ENCODE results near the gene GTSE1. TPM values are rescaled to one million over a fixed set of nuclear protein-coding genes. Genes with fewer than 3 reads are reported as not detected.
A peak's percentile ranks its signal among the peaks of the same experiment; 100 is the strongest.

GTSE1 gene
- total and polyA plus RNA-seq, 2 of the 13 experiments (the other 11 are each of a cell fraction or from before 2014, with no cell fraction given) = 10.7 to 13.5 TPM

GRCh38 chr22:46250035-46250782 is 46.5 kb upstream of the GTSE1 start, which contains the start of gene CDPF1 (continued):
- TF ChIP-seq ZMYM2 (CRISPR knock-in tag; IDR thresholded peaks at IDR 0.05) (no peak; the same call in 1 of the 2 replicates), ZBTB3 (CRISPR knock-in tag; IDR thresholded peaks at IDR 0.05; ENCODE audit: borderline replicate concordance, low read depth) (no peak), RCOR2 (CRISPR knock-in tag; IDR thresholded peaks at IDR 0.05) (no peak), ZBTB42 (CRISPR knock-in tag; IDR thresholded peaks at IDR 0.05) (no peak; the same call in 1 of the 2 replicates), ZNF333 (CRISPR knock-in tag; IDR thresholded peaks at IDR 0.05; ENCODE audit: borderline replicate concordance) (peak; percentile 55; the same call in 1 of the 2 replicates), RXRB (CRISPR knock-in tag; IDR thresholded peaks at IDR 0.05; ENCODE audit: borderline replicate concordance) (peak; percentile 44; the same call in 1 of the 2 replicates), SMYD3 (CRISPR knock-in tag; IDR thresholded peaks at IDR 0.05) (no peak; the same call in 1 of the 2 replicates), THYN1 (CRISPR knock-in tag; IDR thresholded peaks at IDR 0.05; ENCODE audit: borderline replicate concordance, low read depth) (no peak), ZBED4 (CRISPR knock-in tag; IDR thresholded peaks at IDR 0.05; ENCODE audit: borderline replicate concordance) (0 out of 2 replicates have a peak, but pooled peaks have one; percentile 38), ZNF772 (CRISPR knock-in tag; IDR thresholded peaks at IDR 0.05) (peak; percentile 91), PLSCR1 (CRISPR knock-in tag; IDR thresholded peaks at IDR 0.05; ENCODE audit: borderline replicate concordance) (peak; percentile 46), ZMYM4 (CRISPR knock-in tag; IDR thresholded peaks at IDR 0.05) (peak; percentile 68; the same call in 1 of the 2 replicates), KLF15 (CRISPR knock-in tag; IDR thresholded peaks at IDR 0.05; ENCODE audit: borderline replicate concordance) (0 out of 2 replicates have a peak, but pooled peaks have one; percentile 65), ZNF232 (CRISPR knock-in tag; IDR thresholded peaks at IDR 0.05; ENCODE audit: borderline replicate concordance) (peak; percentile 54), MLLT10 (CRISPR knock-in tag; IDR thresholded peaks at IDR 0.05) (no peak), HNF4G (IDR thresholded peaks at IDR 0.05; ENCODE audit: borderline replicate concordance, low read depth, low read length) (no peak), HNF4G (CRISPR knock-in tag; IDR thresholded peaks at IDR 0.05; ENCODE audit: borderline replicate concordance, low read depth) (no peak; the same call in 1 of the 2 replicates), ZNF33A (CRISPR knock-in tag; IDR thresholded peaks at IDR 0.05; ENCODE audit: borderline replicate concordance) (no peak), CHD2 (IDR thresholded peaks at IDR 0.05; ENCODE audit: low read depth, low read length) (no peak), ZNF629 (CRISPR knock-in tag; conservative IDR thresholded peaks at IDR 0.05) (peak; percentile 44; the same call in 1 of the 2 replicates)
- TF ChIP-seq, protein P1, sequence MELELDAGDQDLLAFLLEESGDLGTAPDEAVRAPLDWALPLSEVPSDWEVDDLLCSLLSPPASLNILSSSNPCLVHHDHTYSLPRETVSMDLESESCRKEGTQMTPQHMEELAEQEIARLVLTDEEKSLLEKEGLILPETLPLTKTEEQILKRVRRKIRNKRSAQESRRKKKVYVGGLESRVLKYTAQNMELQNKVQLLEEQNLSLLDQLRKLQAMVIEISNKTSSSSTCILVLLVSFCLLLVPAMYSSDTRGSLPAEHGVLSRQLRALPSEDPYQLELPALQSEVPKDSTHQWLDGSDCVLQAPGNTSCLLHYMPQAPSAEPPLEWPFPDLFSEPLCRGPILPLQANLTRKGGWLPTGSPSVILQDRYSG (CRISPR knock-in tag; IDR thresholded peaks at IDR 0.05) = peak; percentile 89; the same call in 1 of the 2 replicates
- TF ChIP-seq, protein P2, sequence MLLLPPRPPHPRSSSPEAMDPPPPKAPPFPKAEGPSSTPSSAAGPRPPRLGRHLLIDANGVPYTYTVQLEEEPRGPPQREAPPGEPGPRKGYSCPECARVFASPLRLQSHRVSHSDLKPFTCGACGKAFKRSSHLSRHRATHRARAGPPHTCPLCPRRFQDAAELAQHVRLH (CRISPR knock-in tag; IDR thresholded peaks at IDR 0.05; ENCODE audit: borderline replicate concordance, low read depth) = 0 out of 2 replicates have a peak, but pooled peaks have one; percentile 43

All from HepG2 (cell line).